AG08395 (cell line): ENCODE measurements around the gene DHRS3.
"Not testable (repeated sequence)": the region's sequence is repeated elsewhere in the genome, so short reads cannot be mapped to it uniquely, and the experiment has no call there.

Experiments used
- DNase-seq: peaks from one replicate; pipeline ENCODE4 v3.0.0; 2012; ENCODE audit warnings: mixed read lengths, low spot score

The DHRS3 gene

DNA sequence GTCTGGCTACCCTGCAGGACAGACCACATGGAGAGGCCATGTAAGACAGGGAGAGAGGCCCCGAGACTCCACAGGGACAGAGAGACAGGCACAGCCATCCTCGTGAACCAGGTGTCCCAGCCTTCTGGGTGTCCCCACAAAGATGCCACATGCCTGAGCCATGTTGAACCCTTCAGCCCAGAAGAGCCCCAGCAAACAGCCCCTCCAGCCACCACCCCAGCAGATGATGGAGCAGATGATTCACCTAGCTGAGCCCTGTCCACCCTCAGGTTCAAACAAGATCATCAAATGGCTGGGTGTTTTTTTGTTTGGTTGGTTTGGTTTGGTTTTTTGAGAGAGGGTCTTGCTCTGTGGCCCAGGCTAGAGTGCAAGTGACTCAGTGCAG, 78.7 kb downstream of the DHRS3 start:
- no peak for DNase-seq

DNA sequence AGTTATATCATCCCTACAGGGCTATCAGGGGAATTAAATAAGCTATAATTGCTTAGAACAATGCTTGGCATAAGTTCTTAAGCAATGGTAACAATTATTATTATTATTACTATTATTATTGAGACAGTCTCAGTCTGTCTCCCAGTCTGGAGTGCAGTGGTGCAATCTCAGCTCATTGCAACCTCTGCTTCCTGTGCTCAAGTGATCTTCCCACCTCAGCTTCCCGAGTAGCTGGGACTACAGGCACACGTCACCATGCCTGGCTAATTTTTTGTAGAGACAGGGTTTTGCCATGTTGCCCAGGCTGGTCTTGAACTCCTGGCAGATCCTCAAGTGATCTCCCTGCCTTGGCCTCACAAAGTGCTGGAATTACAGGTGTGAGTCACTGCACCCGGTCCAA, 79.5 kb downstream of the DHRS3 start:
- not testable (repeated sequence) for DNase-seq

DNA sequence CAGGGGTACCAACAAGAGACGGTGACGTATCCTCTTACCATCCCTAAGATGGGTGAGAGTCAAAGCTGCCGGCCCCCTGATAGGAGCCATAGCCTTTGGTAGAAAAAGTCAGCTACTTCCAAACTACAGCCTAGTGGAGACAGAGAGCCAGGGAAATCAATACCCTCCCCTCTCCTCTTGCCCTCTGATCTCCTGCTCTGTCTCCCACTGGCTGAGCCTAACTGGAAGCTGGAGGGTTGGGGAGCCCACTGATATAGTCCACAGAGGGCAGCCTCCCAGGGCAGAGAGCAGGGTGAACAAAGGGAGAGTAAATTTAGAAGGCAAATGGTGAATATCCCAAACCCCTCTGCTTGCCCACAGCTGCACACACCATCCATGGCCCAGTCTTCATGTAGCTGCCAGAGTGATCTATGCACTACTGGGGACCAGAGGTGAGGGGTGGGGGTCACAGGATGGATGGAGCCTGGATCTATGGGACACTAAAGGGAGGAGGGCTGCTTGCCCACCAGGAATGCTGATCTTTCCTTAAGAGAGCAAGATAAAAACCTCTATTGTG, 80.0 kb downstream of the DHRS3 start:
- no peak for DNase-seq

DNA sequence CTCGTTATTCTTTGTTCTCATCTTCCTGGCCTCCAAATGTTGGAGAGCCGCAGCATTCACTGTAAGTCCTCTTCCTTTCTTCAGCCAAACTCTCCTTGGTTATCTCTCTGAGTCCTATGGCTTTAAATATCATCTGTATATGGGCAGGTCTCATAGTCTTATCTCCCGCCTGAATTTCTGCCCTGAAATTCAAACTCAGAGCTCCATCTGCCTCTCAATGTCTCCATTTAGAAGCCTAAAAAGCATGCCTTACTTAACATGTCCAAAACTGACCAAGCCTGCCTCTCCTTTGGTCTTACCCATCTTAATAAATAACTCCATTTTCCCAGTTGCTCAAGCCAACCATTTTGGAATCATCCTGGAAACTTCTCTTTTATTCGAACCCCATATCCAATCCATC, 80.7 kb downstream of the DHRS3 start:
- no peak for DNase-seq

DNA sequence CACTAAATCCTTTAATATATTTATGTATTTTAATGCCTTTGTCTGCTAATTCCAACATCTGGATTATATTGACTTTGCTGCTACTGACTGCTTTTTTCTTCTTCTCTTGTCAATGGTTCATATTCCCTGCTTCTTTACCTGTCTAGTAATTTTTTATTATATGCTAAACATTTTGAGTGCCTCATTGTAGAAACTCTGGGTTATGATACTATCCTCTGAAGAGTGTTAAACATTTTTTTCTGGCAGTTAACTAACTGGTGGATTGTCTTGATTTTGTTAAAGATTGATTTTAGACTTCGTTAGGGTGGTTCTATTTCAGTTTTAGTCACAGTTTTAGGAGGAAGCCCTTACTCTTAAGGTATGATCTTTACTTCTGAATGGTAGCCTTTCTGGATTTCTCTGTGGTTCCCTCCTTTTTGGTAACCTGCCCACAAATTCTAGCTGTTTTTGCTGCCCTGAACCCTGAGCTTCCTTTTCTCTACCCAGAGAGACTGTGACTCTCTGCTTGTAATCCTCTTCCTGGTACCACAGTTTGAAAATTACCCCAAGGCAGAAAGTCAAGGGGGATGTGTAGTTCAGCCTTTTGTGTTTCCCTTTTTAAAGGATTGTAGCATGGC, 81.9 kb downstream of the DHRS3 start:
- DNase-seq, result no peak

DNA sequence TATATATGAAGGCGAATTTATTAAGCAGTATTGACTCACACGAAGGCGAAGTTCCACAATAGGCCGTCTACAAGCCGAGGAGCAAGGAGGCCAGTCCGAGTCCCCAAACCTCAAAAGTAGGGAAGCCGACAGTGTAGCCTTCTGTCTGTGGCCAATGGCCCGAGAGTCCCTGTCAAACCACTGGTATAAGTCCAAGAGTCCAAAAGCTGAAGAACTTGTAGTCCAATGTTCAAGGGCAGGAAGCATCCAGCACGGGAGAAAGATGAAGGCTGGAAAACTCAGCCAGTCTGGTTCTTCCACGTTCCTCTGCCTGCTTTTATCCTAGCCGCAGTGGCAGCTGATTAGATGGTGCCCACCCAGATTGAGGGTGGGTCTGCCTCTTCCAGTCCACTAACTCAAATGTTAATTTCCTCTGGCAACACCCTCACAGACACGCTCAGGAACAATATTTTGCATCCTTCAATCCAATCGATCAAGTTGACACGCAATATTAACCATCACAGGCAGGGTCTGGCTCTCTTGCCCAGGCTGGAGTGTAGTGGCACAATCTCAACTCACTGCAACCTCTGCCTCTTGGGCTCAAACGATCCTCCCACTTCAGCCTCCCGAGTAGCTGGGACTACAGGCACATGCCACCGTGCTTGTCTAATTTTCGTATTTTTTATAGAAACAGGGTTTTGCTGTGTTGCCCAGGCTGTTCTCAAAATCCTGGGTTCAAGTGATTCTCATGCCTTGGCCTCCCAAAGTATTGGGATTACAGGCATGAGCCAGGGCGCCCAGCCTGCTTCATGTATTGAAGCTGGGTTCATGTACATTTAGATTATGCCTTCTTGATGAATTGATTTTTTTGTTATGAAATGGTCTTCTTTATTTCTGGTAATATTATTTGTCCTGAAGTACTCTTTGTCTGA, 85.3 kb downstream of the DHRS3 start:
- DNase-seq, result no peak

DNA sequence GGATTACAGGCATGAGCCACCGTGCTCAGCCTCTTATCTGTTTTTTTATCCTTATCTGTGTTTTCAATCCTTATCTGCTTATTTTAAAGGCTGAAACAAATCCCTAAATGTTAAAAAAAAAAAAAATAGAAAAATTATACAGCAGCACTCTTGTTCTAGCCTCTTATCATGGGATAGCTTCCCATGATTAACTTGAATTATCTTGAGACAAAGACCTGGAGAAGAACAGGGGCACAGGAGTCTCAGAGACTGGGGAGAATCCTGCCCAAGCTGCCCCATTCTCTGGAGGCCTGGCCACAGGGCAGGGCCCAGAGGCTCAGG, 86.9 kb downstream of the DHRS3 start:
- no peak for DNase-seq

DNA sequence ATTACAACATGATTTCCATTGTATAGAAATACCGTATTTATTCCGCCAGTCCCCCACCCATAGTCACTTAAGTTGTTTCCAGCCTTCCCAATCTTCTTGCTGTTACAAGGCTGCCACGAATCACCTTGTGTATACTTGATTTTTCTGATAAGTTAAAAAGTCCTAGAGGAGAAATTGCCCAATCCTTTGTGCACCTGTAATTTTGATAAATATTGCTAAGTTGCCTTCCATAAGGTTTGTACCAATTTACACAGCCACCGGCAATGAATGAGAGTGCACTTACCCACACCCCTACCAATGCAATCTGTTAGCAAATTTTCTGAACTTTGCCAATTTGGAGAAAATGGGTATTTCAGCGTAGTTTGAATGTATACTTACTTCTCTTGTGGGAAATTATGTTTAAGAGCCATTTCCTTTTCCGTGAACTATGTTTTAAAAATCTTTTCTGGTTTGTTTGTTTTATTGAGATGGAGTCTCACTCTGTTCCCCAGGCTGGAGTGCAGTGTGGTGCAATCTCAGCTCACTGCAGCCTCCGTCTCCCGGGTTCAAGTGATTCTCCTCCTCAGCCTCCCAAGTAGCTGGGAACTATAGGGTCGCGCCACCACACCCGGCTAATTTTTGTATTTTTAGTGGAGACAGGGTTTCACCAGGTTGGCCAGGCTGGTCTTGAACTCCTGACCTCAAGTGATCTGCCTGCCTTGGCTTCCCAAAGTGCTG, 87.4 kb downstream of the DHRS3 start:
- DNase-seq, result no peak

DNA sequence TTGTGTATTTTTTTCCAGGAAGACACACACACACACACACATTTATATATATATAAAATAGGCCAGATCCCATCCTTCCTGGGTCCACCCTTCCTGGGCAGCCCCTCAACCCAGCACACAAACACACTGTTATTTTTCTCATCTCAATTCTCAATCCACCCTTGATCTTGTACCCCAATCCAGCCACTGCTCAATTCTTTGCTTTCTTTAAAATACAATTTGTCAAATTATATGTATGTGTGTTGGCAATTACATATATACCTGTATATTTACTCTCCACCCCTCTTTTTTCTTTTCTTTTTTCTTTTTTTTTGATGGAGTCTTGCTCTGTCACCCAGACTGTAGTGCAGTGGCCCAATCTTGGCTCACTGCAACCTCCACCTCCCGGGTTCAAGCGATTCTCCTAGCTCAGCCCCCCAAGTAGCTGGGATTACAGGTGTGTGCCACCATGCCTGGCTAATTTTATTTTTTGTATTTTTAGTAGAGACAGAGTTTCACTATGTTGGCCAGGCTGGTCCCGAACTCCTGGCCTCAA, 88.3 kb downstream of the DHRS3 start:
- DNase-seq, result no peak

DNA sequence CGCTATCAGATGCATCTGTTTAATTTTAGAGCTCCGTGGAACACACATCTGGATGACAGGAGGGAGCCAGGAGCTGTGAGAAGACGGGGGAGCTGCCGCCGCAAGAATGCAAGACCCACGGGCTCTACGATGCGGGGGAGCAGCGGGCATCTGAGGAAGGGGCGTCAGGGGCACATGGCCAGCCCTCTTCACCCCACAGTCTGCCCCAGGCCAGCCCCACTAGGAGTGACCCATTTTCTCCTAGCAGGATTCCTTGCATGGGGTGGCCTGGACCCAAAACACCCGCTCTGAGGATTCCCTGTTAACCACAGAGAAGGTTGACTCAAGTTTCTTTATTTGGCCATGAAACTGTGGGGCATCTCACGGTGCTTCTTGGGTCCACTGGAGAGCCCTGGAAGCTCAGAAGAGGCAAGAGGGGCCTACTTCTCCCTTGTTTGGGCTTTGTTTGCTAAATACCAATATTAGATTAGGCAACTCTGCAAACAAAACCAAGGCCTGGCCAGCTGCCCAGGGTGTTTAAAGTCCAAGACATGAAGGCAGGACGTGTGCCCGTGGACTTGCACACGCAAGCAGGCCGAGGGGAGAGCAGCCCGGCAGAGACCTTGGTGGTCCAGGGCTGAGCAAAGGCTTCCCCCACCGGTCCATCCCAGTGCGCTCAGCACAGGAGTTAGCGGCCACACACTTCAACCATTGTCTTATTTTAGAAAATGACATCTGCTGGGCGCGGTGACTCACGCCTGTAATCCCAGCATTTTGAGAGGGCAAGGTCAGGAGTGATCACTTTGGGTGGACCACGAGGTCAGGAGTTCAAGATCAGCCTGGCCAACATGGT, 89.8 kb downstream of the DHRS3 start:
- peak; percentile 82 for DNase-seq

DNA sequence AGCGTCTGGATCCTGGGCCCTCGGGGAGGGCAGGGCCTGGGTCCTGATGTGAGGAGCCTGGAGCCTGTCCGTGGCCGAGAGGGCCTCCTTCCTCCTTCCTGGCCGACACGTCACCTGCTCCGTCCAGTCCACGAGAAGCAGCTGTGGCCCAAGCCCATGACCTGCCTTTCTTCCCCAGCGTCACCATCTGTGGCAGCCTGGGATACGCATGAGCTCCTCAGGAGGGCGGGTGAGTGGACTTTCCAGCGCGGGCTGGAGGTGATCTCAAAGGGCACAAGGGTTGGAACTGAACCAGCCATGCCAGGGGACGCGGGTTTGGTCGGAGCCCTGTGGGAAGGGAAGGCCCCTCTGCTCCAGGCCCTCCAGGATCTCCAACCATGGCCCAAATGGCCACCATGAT, 90.4 kb downstream of the DHRS3 start:
- DNase-seq, result no peak

DNA sequence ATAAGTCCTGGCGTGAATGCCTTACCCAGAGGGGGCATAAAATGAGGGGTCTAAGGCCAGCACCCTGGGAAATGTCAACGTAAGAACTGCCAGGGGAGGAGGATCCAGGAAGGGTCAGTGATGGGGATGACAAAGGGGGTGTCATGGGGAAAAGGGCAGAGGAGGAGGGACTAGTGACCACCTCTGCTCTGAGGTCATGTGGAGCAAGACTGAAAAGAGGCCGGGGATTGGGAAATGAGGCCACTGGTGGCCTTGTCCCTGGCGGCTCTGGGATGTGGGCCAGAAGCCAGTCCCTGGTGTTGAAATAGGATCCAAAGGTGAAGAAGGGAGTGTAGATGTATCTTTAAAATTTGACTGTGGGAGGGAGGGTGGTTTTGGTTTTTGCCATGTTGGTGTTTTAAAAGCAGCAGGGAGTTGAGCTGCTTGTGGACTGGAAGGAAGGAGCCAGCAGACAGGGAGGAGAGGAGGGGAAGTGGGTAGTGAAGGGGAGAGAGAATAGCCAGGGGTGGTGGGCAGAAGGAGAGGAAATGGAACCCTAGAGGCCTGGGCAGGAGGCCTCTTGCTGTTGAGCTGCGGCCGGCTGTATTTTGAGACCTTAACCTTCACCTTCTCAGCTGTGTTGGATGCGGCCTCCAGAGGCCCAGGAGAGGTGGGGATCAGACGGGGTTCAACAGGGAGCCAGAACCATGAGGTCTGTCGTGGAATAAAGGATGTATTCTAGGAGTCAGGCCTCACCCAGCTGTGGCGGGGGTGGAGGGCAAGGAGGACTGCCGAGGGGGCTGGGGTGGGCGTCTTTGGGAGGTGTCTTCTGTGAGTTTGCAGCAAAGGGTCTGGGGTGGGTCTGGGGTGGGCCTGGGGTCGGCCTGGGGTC, 92.5 kb downstream of the DHRS3 start:
- DNase-seq, result peak; percentile 34

DNA sequence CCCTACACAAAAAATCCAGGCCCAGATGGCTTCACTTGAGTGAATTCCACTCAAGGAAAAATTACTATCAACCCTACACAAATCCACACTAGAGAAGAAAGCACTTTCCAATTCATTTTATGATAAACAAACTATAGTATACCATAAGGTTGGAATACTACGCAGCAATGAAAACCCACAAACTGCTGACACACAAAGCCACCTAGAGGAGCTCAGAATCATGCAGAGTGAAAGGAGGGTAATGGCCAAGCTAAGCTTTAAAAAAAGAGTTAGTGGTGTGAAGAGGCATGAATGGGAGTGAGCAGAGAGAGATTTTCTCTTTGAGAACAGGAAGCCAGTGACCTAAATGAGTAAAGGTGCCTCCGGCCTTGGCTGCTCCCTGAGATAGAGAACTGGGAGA, 93.7 kb downstream of the DHRS3 start:
- no peak for DNase-seq

DNA sequence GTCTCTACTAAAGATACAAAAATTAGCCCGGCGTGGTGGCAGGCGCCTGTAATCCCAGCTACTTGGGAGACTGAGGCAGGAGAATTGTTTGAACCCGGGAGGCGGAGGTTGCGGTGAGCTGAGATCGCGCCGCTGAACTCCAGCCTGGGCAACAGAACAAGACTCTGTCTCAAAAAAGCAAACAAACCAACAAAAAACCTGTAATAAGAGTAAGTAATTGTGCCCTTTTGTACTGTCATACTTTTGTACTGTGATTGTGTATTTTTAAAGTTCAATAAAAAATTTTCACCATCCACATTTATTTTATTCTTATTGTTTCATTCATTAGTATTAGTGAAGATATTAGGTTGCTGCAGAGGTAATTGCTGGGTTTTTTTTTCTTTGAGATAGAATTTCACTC, 95.2 kb downstream of the DHRS3 start:
- not testable (repeated sequence) for DNase-seq

DNA sequence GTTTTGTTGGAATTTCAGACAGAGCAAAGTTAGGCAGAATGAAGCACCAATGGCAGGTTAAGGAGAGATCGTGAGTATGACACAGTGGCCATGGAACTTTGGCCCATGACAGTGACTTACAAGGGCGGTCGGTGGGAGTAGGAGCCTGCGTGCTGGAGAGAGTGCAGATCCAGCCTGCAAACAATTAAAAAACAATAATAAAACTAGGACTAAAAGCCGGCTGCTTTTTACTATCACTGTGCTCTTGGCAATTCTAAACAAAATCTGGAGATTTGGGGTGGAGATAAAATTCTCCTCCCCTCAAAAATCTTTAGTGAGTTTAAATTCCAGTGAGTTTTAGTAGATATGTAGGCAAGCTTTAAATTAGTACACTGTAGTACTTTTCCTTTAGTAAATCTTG, 96.9 kb downstream of the DHRS3 start:
- DNase-seq, result peak; percentile 58

DNA sequence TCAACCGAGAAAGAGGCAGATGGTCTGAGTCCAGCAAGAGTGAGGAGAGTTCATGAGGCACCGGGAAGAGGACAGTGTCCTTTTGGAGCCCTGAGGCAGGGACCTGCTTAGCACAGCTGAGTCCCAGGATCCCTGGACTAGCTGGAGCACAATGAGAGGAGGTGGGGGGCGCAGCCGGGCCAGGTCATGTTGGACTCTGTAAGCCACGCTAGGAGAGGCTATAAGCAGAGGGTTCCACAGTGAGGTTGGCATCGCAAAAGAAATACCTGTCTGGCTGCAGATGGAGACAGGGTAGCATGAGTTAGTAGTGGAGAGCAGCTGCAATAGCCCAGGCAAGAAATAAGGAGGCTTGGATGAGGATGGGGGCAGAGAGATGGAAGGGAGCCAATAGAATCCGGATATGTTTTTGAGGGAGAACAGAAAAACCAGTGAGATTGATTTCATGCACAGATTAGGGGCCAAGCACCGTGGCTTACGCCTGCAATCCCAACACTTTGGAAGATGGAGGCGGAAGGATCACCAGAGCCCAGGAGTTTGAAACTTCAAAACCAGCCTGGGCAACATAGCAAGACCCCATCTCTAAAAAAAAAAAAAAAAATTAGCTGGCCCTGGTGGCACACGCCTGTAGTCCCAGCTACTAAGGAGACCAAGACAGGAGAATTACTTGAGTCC, 98.2 kb downstream of the DHRS3 start:
- DNase-seq, result no peak

DNA sequence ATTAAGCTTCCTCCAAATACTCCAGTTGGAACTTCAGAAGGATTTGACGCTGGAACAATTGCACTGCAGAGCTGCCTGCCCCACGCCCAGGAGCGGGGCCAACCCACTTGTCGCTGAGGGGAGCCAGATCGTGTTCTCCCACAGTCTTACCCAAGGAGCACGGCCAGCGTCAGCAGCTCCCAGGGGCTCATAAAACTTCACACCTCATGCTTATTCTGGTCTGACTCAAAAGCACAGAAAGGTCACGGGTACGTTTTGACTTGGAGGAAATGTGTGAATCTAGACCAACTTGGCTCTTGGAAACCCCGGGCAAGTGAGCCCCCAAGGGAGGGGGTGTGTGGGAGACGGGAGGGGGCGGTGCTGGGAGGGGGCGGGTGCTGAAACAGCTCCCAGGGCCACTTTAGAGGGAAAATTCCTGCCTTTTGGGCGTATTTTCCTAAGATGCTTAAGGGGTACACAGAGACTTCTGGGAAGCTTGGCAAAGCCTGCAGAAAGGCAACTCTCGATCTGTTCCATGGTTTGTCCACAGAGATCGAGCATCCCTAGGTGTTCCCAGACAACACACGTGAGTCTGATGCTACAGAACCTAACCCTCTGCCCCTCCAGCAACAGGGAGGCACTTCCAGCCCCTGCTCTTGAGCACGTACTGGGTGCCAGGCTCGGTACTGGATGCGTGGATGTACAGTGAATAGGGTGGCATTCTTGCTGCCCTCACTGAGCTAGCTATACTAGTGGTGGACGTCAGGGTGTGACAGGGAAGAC, 98.9 kb downstream of the DHRS3 start:
- peak; percentile 62 for DNase-seq
